Adipocyte (in vitro differentiated cells): ENCODE data around the gene EIF2B4.

Experiments
- DNase-seq: peaks from one replicate; pipeline ENCODE4 v3.0.0-alpha.2; 2015; ENCODE audit warnings: low read depth
- H3K27me3 ChIP-seq: replicated peaks from 2 replicates; pipeline ENCODE4 v1.7.0; 2013; ENCODE audit warnings: mild to moderate bottlenecking, low read length, moderate library complexity; ENCODE audit not compliant: control insufficient read depth, insufficient read depth
- H3K36me3 ChIP-seq: 2 replicates; pipeline ENCODE4 v1.7.0; 2013; ENCODE audit warnings: low read length, mild to moderate bottlenecking, moderate library complexity; ENCODE audit not compliant: control insufficient read depth, insufficient read depth, severe bottlenecking
- H3K4me1 ChIP-seq: 2 replicates; pipeline ENCODE4 v1.7.0; 2013; ENCODE audit warnings: mild to moderate bottlenecking, low read length, moderate library complexity; ENCODE audit not compliant: control insufficient read depth, insufficient read depth
- H3K4me3 ChIP-seq: 2 replicates; pipeline ENCODE4 v1.7.0; 2013; ENCODE audit warnings: mild to moderate bottlenecking, low read length, moderate library complexity
- H3K9ac ChIP-seq: 2 replicates; pipeline ENCODE4 v1.7.0; 2013; ENCODE audit warnings: mild to moderate bottlenecking, low read length, moderate library complexity
- H3K9me3 ChIP-seq: 2 replicates; pipeline ENCODE4 v1.7.0; 2013; ENCODE audit warnings: mild to moderate bottlenecking, low read length, moderate library complexity; ENCODE audit not compliant: control insufficient read depth

EIF2B4 gene

DNA sequence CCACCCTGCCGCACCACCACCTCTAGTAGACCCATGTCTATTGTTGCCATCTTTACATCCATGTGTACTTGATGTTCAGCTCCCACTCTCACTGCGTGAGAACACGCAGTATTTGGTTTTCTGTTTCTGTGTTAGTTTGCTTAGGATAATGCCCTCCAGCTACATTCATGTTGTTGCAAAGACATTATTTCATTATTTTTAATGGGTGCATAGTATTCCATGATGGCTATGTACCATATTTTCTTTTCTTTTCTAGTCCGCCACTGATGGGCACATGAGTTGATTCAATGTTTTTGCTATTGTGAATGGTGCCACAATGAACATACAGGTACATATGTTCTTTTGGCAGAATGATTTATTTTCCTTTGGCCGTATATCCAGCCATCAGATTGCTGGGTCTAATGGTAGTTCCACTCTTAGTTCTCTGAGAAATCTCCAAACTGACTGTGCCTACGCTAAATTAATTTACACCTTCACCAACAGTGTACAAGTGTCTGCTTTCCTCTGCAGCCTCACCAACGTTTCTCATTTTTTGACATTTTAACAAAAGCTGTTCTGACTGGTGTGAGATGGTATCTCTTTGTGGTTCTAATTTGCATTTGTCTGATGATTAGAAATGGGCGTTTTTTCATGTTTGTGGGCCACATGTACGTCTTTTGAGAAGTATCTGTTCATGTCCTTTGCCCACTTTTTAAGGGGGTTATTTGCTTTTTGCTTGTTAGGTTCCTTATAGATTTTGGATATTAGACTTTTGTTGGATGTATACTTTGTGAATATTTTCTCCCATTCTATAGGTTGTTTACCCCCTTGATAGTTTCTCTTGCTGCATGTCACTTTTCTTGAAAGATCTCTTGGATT lies 20.9 kb upstream of the EIF2B4 start:
- peaks cover 10% of the 10 kb centered on the region for H3K36me3 ChIP-seq
- no peak overlapping the region for H3K4me3 ChIP-seq
- H3K4me1 ChIP-seq, result no peaks in the 10 kb centered on the region
- no peaks in the 10 kb centered on the region for H3K27me3 ChIP-seq
- no peak for DNase-seq
- H3K9ac ChIP-seq, result no peak overlapping the region
- no peaks in the 10 kb centered on the region for H3K9me3 ChIP-seq

DNA sequence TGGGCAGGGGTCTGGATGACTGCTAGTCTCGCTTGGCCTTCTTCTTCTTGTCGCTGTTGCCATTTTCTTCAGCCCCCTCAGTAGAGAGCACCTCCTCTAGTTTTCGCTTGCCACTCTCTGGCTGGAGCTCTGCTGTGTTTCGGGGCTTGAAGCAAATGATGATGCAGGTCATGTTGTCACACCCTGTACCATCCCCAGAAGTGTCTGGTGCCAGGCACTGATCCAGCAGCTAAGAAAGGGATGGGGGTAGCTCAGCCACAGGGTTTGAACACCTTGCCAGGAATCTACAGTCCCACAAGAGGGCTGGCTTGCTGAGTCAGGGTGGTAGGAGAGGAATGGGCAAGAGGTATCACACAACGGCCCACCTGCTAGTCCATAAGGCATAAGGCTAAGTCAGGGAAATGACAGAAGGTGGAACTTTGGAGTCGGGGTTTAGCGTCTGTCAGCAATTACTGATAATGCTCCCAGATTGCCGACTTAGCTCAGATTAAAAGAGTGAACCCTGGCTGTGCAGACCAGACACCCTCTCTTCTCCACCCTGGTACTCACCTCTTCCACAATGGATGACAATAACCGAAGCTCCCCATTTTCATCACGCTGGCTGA lies 11.5 kb upstream of the EIF2B4 start:
- DNase-seq, result no peak
- Histone ChIP-seq H3K9ac (peak overlapping the region; percentile 92), H3K4me3 (peak overlapping the region; percentile 87), H3K36me3 (peaks cover 63% of the 10 kb centered on the region), H3K9me3 (no peaks in the 10 kb centered on the region), H3K27me3 (no peaks in the 10 kb centered on the region), H3K4me1 (peaks cover 33% of the 10 kb centered on the region)

DNA sequence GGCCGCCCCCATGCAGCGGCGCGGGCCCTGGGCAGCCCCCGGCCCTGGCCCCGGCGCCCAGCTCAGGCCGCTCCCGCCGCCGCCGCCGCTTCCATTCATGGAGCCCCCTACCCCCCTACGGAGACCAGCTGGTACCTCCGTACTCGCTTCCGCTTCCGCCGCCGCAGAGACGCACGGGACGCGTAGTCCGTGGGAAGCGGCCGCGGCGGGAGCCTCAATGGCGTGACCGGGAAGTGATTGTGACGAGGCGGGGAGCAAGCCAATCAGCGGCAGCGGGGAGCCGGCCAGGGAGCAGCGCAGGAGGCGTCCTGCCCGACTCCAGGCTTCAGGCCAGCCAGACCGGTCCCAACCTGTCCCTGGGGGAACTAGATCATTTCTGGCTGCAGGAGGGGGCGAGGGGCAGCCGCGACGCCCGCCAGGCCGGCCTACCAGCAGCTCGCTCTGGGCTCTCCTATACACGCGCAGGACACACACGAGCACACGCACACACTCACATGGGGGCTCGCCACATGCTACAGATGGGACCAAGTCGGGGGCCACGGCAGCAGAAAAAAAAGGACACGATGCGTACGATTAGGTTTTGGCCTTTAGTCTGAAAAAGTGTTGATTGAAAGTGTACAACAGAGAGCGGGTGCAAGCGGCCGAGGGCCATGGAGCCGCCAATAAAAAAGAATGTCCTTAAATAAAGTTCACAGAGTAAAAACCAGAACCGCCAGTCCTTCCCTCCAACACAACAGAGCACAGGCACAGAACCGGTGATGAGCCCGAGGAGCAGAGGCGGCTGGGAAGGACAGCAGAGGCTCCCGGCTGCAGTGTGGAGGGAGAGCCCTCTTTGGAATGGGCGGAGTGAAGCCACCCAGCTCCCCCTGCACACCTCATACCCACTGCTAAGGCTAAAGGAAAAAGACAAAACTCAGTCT lies 10.7 kb upstream of the EIF2B4 start, which contains the start of gene ZNF513:
ZNF513 (minus strand) TSS at position 109 of the 920 bp plus-strand sequence. CDS start 208 bp downstream, outside the sequence.
- H3K36me3 ChIP-seq, result peaks cover 66% of the 10 kb centered on the region

DNA sequence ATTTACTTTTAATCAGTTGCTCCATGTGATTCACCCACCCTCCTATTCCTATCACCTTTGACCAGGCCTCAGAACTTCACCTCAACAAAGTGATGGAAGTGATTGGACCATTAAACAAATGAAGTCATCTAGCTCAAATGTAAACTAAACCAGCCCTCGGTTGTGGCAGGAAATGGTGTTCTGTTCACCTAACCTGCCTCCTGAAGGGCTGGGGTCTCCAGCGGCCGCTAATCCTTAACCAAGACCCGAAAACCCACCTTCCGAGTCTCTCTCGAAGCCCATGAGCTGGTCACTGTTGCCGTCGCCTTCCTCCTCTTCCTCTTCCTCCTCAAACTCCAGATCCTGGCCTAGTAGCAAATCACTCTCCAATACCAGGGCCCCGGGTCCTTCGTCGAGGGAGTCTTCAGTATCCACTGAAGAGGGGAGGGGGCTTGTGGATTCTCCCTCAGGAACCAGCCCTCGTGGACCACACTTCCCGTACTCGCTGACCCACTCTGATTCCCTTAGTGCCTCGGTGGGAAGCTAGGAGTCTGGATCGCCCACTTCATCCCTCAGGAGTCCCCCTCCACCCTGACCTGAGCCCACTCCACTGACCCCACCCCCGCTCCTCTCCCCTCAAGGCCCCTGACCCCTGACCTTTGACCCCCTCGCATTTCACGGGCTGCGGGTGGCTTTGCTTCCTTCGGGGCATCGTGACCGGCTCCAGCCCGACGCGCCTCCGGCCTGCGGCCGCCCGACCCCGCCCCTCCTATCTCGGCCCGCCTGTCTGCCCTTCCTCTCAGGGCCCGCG lies 9.9 kb upstream of the EIF2B4 start:
- peaks cover 69% of the 10 kb centered on the region for H3K36me3 ChIP-seq
- H3K9me3 ChIP-seq, result no peaks in the 10 kb centered on the region
- H3K4me1 ChIP-seq, result peaks cover 39% of the 10 kb centered on the region
- H3K9ac ChIP-seq, result peak overlapping the region; percentile 92
- H3K4me3 ChIP-seq, result peak overlapping the region; percentile 87
- peak; percentile 45 for DNase-seq
- H3K27me3 ChIP-seq, result no peaks in the 10 kb centered on the region

More for the DNA sequence above, 10.7 kb upstream of the EIF2B4 start, which contains the start of gene ZNF513:
- Histone ChIP-seq H3K9me3 (no peaks in the 10 kb centered on the region), H3K4me1 (peaks cover 39% of the 10 kb centered on the region), H3K27me3 (no peaks in the 10 kb centered on the region), H3K4me3 (peak within 1 kb of the TSS; percentile 87), H3K9ac (peak within 1 kb of the TSS; percentile 92)
- peak; percentile 99 for DNase-seq

DNA sequence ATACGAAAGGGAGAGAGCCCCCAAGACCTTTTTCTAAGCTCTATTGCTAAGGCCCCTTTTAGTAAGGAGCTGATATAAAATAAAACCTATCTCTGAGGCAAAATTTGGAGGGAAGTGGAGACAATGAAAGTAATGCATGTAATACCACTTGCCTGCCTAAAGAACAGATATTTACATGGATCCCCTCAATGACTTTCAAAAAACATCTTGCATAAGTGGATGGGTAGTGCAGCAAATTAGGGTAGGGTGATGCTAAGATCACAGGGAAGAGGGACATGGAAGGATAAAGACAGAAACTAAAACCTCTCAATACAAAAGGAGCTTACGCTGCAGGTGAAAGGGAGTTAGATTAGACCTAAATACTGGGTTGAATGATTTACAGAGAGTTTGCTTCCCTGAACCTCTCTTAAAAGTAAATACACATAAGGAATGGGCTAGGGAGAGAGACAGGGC lies 9.3 kb upstream of the EIF2B4 start:
- DNase-seq, result no peak
- Histone ChIP-seq H3K4me3 (peak overlapping the region; percentile 87), H3K4me1 (peaks cover 39% of the 10 kb centered on the region), H3K27me3 (no peaks in the 10 kb centered on the region), H3K9me3 (no peaks in the 10 kb centered on the region), H3K36me3 (peaks cover 69% of the 10 kb centered on the region), H3K9ac (peak overlapping the region; percentile 92)

DNA sequence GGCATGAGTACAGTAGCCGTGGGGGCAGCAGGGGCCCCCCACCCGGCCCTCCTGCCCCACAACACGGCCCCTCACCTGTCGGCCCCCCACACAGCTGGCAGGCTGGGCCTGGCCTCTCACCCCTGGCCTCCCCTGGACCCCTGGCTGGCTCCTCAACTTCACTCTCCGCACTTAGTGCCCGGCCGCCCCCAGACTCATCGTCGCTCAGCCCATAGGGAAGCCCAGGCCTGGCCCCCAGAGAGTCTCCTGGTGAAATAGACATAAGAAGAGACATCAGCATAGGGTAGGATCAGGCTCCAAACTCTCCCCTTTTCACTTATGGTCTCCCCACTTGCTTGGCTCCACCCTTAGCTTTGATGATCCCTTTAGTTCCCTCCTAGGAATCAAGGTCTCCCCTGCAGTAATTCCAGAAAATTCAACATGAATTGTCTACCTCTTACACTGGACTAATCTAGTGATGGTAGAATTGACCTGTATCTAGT lies 8.7 kb upstream of the EIF2B4 start:
- Histone ChIP-seq H3K4me3 (peak overlapping the region; percentile 87), H3K36me3 (peaks cover 69% of the 10 kb centered on the region)
- DNase-seq, result no peak

DNA sequence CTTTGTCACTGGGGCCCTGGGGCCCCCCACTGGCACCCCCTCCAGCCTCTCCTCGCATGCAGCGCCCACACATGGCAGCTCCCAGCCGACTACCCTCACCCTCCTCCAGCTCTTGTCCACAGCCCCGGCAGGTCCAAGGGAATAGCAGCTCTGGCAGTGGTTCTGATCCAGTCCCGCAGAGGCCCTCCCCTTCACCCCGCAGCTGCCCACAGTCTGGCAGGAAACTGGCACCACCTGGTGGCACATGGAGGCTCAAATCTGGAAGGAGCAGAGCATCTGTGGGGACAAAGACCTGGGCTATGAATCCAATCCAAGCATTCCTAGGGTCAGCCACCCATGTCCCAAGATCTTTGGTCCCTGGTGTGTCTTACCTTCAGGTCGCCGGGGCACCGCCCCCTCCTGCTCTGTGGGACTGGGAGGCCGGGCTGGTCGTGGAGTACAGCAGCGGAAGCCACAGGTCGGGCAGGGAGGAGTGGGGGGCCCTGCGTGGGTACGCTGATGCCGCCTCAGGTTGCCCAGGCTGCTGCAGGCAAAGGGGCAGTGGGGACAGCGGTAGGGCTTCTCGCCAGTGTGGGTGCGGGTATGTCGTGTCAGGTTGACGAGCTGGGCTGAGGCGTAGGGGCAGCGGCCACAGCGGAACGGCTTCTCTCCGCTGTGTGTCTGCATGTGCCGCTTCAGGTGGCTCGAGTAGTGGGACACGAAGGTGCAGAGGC lies 8.1 kb upstream of the EIF2B4 start:
- no peaks in the 10 kb centered on the region for H3K27me3 ChIP-seq
- DNase-seq, result no peak
- peak overlapping the region; percentile 5 for H3K9ac ChIP-seq
- H3K36me3 ChIP-seq, result peaks cover 69% of the 10 kb centered on the region
- H3K4me1 ChIP-seq, result peaks cover 44% of the 10 kb centered on the region
- no peaks in the 10 kb centered on the region for H3K9me3 ChIP-seq
- H3K4me3 ChIP-seq, result no peak overlapping the region

More for the DNA sequence above, 8.7 kb upstream of the EIF2B4 start:
- Histone ChIP-seq H3K9ac (peak overlapping the region; percentile 92), H3K9me3 (no peaks in the 10 kb centered on the region), H3K27me3 (no peaks in the 10 kb centered on the region), H3K4me1 (peaks cover 40% of the 10 kb centered on the region)

DNA sequence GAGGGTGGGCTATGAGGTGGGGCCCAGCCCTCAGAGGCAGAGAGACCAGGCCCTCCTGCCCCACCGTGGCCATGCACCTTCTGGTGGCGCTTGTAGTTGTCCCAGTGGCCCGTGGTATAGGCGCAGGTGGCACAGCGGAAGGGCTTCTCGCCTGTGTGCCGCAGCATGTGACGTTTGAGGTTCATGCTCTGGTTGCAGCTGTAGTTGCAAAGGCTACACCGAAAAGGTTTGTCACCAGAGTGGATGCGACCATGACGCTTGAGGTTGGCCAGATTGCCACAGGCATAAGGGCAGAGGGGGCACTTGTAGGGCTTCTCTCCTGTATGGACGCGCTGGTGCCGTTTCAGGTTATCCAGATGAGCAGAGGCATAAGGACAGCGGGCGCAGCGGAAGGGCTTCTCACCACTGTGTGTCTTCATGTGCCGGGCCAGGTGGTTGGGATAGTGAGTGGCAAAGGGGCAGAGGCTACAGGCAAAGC lies 7.5 kb upstream of the EIF2B4 start:
- H3K9me3 ChIP-seq, result no peaks in the 10 kb centered on the region
- no peak overlapping the region for H3K4me3 ChIP-seq
- H3K27me3 ChIP-seq, result no peaks in the 10 kb centered on the region
- no peak for DNase-seq
- H3K36me3 ChIP-seq, result peaks cover 72% of the 10 kb centered on the region
- H3K9ac ChIP-seq, result peak overlapping the region; percentile 5
- peaks cover 50% of the 10 kb centered on the region for H3K4me1 ChIP-seq

DNA sequence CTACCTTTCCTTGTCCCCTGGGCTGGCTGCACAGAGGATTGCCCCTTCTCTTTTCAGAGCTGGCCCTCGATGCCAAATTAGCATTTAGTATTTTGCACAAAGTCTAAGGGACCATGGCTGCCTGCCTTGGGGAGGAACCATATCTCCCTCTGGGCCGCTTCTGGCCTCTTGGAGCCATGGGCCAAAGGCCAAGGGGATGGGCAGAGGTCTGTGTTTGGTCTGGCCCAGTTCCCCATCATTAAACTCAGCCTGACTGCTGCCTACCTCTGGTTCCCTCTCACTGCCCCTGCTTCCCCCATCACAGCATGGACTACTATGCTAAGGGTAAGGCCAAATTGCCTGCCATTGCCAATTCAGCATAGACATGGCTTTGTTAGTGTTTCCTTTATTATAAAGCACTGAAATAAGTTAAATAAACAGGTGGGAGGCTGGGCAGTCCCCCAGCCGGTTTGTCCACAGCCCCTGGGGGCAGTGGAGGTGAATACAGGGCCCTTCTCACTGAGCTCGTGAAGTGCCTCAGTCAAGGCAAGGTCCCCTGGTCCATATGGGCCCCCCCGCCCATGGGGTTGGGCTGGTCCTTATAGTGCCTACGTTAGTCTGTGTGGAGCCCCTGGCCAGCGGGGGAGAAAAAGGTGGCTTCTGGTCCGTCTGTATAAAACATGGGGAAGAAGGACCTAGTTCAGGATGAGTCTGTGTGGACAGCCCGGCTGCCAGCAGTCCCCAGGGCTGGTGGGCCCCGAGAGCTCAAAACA lies 6.9 kb upstream of the EIF2B4 start:
- no peak overlapping the region for H3K9ac ChIP-seq
- no peaks in the 10 kb centered on the region for H3K27me3 ChIP-seq
- H3K9me3 ChIP-seq, result no peaks in the 10 kb centered on the region
- no peak for DNase-seq
- H3K36me3 ChIP-seq, result peaks cover 73% of the 10 kb centered on the region
- H3K4me3 ChIP-seq, result no peak overlapping the region
- peaks cover 56% of the 10 kb centered on the region for H3K4me1 ChIP-seq
